HG03175 (cell line): ENCODE results near the gene ATF7IP.

Experiments used
- ATAC-seq: cut with Tn5 transposase; IDR thresholded peaks from one replicate; pipeline ENCODE4 v1.9.1; 2021; ENCODE audit warnings: mild to moderate bottlenecking, moderate library complexity; ENCODE audit not compliant: unreplicated experiment

Gene ATF7IP

DNA sequence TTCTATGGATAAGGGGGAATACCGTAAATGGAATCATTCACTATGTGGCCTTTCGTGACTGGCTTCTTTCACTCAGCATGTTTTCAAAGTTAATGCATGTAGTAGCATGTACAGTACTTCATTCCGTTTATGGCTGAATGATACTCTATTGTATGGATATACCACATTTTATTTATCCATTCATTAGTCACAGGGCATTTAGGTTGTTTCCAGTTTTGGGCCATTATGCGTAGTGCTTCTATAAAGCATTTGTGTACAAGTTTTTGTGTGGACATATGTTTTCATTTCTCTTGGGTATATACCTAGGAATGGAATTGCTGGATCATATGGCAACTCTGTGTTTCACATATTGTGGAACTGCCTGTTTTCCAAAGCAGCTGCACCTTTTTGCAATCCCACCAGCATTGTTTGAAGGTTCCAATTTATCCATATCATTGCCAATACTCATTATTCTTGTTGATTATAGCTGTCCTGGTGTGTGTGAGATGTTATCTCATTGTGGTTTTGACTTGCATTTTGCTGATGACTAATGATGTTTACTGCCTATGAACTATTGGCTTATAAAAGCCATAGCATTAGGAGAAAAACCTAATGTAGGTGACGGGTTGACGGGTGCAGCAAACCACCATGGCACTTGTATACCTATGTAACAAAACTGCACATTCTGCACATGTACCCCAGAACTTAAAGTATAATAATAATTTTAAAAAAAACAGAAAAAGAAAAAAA is 45.5 kb downstream of the ATF7IP start:
- no peak for ATAC-seq

DNA sequence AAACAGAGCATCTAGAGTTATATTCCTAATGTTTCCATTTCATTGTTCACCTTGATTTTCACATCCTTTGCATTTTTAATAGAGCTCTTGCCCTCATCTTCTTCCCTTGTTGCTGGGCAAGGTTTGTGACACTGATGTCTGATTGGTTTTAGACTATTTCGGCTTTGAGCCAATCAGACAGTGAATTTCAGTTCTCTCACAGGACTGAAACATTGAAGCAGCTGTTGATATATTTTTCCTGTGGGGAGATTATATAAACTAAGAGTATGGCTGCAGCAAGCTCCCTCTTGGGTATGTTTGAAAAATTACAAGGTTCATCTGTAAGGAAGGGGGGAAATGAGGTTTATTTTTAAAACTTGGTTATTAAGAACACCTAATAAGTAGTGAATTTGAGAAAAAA is 51.2 kb downstream of the ATF7IP start:
- ATAC-seq: no peak

DNA sequence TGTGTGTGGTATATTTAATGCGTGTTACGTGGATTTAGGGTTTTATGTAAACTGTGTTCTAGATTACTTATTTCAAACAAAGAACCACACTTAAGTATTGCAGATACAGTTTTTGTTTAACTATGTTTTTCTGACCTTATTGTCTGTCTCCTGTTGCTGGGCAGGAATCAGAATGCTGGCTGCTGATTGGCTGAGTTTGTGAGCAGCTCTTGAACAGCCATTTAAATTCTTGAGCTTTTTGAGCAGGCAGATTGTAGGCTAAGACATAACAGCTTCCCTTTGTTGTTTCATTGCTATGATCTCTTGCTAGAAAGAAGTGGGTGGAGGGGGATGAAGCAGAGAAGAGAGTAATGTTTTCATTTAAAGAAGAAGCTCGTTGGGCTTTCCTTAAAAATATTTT is 52.2 kb downstream of the ATF7IP start:
- ATAC-seq: peak; percentile 42

DNA sequence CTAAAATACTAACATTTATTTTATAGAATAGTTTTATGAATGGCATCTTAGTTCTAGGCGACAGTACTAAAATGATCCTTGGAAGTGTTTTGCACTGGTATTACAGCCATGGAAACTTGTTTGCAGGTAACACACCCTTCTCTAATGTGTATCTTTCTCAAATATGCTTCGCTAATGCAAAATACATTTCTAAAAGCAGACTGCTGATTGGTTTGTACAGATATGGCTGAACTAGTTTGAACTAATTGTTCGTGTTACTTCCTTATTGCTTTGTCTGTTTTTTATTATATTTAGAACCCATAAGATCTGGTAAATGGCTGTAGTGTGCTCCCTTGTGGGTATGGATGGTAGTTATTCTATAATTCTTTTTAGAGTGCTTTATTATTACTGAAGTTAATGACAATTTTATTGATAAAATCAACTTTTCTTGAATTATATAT is 53.0 kb downstream of the ATF7IP start:
- no peak for ATAC-seq

DNA sequence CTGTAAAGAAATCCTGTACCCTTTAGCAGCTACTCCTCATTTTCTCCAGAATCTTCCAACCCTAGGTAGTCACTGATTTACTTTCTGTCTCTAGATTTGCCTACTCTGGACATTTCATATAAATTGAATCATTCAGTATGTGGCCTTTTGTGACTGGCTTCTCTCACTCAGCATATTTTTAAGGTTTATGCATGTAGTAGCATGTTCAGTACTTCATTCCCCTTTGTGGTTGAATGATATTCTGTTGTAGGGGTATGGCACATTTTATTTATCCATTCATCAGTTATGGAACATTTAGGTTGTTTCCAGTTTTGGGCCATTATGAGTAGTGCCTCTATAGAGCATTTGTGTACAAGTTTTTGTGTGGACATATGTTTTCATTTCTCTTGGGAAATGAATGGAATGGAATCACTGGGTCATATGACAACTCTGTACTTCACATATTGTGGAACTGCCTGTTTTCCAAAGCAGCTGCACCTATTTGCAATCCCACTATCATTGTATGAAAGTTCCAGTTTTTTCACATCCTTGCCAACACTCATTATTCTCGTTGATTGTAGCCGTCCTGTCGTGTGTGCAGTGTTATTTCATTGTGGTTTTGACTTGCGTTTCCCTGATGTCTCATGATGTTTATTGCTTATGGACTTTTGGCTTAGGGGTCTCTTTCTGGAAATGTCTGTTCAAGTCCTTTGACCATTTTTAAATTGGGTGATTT is 57.2 kb downstream of the ATF7IP start:
- no peak for ATAC-seq

DNA sequence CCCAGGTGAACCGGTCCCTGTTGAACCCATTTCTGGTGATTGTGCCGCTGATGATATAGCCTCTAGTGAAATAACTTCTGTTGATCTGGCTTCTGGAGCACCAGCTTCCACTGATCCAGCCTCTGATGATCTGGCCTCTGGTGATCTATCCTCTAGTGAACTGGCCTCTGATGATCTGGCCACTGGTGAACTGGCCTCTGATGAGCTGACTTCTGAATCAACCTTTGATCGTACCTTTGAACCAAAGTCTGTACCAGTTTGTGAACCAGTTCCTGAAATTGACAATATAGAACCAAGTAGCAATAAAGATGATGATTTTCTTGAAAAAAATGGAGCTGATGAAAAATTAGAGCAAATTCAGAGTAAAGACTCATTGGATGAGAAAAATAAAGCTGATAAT is 59.1 kb downstream of the ATF7IP start:
- no peak for ATAC-seq

DNA sequence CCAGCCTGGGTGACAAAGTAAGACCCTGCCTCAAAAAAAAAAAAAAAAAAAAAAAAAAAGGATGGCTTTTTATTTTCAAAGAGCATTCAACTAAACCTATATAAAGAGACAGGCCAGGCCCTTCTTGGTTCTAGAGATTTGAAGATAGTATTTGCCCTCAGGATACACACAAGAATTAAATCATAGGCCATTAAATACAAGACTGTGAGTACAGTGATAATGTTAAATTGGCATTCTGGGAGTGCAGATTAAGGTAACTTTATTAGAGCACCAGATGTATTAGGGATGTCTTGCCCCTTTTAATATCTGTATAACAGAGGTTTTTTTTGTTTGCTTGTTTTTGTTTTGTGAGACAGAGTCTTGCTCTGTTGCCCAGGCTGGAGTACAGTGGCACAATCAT is 61.3 kb downstream of the ATF7IP start:
- ATAC-seq: no peak

DNA sequence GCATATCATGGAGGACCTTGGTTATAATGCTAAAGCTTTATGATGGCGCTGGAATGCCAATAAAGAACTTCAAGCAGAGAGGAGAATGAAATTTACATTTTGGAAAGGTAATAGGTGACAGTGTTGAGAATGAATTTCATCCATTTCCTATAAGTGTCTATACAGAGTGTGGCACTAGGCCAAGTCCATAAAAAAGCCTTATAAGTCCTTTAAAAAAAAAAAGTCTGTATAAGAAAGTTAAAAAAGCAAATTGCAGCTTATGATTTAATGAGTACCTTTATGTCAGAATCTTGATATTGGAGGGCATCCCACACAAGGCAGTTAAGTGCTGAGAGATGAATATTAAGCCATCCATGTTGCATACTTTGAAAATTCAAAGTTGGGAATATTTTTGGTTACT is 62.4 kb downstream of the ATF7IP start:
- ATAC-seq: no peak

DNA sequence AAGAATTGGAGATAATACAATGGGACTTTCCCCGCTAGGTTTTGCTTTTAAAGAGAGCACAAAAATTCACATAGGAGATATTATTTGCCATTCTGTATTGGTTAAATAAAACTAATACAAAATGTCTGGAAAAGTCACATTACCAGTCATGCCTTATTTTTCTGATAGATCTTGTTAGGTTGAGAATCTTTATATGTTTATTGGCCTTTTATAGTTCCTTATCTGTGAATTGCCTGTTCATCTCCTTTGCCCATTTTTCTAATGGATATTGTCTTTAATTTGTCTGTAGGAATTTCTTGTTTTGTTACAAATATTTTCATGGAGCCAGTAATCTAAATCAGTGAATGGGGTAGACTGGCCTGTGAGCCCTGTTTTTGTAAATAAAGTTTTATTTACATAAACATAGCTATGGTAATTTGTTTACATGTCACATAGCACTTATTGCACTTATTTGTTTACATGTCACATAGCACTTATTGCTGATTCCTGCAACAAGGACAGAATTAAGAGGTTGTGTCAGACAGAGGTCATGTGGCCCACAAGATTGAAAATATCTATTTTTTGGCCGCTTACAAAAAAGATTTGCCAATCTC is 65.0 kb downstream of the ATF7IP start:
- no peak for ATAC-seq

DNA sequence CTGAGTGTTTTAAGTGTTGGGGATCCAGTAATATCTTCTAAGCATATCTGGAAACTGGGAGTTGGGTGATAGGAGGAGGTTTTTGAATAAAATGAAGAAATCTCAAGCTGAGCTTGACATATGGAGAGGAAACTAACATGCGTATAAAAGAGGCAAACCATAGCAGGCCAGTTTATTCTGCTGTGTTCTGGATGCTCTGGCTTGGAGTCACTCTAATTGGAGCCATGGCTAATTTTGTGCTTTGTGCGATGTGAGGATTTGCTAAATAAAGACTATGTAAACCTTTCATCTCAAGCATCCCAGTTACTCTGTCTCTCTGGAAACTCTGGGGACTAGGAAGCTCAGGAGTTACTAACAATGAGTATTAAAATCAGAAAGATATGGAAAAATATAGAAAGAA is 66.5 kb downstream of the ATF7IP start:
- no peak for ATAC-seq

DNA sequence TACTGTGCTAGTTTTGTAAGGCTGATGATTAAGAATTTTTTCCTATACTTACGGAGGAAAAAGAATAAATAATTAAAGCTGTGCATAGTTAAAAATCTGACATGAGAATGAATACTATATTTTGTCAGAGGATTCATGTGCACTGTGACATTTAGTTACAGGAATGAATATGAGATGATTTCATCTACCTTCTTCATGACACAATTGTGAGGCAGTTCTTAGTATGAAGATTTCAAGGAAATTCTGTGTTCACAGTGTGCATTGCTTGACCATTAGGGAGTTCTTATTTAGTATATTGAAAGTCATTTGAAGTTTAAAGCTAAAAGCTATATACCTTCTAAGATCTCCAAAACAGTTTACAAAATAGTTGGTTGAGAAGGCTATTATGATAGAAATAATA is 70.1 kb downstream of the ATF7IP start:
- ATAC-seq: no peak

DNA sequence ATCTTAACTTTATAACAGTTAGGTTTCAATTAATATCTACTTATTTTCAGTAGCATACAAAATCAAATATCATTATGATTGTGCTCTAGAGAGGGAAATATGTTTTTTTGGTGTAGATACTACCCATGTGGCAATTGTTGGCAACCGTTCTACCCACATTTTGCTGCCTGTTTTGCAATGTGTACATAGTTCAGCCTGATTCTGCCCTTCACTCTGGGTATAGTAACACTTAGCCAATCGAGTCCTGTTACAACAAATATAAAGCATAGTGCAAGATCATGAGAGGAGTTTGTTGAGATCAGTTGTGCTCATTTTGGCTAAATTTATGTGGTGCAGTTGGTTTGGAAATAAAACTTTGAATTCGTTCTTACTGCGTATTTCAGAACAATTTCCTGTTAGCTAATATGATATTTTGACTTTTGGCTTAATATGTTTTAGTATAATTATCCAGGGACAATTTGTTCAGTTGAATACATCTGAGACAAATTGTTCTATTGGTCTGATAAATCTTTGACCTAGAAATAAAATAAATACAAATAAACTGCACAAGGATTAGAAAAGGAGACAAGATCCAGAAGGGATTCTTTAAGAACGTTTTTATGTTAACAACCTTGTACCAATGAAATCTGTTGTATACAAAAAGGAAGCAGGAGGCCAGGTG is 76.9 kb downstream of the ATF7IP start:
- no peak for ATAC-seq

DNA sequence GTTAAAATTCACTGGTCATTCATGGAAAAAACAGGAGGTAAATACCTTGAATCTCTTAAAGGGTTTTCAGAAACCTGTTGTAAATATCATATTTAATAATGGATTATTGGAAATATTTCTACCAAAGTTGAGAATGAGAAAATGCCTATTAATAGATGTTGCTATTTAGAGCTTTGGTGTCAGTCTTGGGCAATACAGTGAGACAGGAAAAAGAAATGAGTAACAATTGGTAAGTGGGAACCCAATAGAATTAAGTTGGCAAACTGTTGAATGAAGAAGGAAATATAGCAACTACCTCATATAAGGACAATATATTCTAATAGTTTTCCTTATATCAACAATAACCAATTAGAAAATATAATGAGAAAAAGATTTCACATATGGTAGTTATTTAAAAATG is 78.0 kb downstream of the ATF7IP start:
- ATAC-seq: no peak

DNA sequence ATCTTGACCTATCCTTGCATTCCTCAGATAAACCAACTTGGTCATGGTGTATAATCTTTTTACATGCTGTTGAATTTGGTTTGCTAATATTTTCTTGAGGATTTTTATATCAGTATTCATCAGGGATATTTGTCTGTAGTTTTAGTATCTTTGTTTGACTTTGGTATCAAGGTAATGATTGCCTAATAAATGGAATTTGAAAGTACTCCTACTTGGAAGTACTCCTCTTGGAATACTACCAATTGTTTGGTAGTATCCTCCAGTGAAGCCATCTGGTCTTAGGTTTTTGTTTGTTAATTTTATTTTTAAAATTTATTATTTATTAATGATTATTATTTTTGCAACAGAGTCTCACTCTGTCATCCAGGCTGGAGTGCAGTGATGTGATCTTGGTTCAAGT is 85.0 kb downstream of the ATF7IP start:
- no peak for ATAC-seq

DNA sequence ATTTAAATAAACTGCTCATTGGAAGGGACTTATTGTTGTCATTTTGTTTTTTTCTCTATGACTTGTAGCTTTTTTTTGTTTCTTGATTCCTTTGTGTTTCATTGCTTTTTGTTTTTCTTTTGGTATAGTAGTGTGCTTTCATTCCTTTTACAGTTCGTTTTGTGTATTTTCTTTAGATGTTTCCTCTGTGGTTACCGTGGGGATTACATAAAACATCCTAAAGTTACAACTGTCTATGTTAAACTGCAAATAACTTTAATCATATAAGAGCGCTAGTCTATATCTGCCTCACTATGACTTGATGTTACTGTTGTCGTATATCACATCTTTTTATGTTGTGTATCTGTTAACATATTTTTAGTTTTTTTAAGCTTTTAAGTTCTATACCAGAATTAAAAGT is 86.9 kb downstream of the ATF7IP start:
- ATAC-seq: no peak

DNA sequence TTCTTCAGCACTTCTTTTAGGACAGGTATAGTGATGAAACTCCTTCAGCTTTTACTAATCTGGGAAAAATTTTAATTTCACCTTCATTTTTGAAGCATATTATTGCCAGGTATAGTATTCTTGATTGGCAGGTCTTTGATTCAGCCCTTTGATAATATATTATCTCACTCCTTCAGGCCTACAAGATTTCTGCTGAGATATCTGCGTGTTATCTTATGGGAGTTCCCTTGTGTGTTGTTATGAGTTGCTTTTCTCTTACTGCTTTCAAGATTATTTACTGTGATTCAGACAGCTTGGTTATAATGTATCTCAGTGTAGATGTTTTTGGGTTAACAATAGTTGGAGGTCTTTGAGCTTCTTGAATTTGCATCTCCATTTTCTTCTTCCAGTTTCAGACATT is 87.4 kb downstream of the ATF7IP start:
- ATAC-seq: no peak

DNA sequence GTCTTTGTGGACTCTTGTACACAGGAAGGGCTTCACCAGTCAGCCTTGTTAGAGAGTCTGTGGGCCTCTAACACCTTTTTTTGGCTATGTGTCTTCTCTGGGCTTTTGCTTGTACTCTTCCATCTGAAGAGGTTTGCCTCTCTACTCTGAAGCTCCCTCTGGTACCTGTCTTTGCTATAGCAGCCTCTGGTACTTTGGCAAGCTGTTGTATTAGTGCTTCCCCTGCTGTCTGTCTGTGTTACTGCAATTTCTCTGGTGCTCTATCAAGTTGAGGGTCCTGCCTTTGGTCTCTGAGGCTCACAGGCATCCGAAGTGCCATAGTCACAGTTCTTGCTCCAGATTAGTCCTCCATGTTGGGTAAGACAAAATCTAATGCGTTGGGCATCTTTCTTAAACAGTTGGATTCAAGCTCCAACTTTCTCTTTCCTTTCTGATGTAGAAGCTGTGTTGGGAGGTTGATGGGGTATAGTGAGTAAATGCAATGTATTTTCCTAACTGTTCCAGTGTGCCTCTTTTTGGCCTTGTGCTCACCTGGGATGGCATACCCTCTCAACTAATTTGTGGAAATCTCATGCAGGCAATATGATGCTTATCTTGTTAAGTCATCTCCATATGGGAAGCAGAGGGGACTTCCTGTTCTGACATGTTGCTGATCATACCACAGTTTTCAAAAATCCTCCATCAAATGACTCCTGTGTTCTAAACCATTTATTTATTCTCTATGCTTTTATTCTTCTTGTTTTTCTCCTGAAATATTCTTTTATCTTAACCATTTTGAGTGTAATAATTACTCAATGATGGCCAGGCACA is 88.8 kb downstream of the ATF7IP start:
- ATAC-seq: peak; percentile 65

DNA sequence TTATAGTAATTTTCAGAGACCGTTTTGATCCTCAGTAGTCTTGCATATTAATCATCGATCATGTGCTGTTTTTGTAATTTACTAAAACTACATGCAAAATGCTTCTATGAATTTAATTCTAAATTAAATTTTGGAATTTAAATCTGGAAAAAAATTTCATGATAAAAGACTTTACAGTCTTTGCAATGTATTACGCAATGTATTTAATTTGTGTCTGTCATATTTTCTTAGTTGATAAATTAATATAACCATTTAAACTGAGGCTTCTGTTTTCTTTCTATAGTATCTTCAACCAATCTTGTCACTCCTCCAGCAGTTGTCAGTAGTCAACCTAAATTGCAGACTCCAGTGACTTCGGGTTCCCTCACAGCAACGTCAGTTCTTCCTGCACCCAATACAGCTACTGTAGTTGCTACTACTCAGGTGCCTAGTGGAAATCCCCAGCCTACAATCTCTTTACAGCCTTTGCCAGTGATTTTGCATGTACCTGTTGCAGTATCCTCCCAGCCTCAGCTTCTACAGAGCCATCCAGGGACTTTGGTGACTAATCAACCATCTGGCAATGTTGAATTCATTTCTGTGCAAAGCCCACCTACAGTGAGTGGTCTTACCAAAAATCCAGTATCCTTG is 94.8 kb downstream of the ATF7IP start:
- no peak for ATAC-seq

DNA sequence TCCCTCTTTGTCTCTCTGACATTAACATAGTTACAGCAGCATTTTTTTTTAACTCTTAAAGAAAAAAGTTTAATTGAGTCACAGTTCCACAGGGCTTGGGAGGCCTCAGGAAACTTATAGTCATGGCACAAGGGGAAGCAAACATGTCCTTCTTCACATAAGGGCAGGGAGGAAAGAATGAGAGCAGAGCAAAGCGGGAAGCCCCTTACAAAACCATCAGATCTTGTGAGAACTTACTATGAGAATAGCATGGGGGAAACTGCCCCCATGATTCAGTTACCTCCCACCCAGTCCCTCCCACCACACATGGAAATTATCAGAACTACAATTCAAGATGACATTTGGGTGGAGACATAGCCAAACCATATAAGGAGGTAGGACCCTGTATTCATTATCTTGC is 106.0 kb downstream of the ATF7IP start:
- ATAC-seq: no peak

DNA sequence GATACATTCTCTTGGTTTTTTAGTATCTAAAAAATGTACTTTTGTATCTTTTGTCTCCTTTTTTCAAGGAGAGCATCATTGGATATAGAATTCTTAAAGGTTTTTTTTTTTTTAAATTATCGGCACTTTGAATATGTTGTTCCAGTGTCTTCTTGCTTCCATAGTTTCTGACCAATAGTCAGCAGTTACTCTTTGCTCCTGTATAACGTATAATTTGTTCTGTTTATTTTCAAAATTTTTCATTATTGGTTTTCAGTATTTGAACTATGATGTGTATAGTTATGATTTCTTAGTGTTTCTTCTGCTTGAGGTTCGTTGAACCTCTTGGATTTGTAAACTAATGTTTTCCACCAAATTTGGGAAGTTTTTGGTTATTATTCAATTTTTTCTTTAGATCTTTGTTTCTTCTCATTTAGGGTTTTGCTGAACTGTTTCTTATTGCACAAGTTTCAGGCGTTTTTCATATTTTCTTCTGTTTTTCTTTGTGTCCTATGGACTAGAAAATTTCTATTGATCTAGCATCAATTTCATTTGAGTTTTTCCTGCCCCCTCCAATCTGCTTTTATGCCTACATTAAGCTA is 108.3 kb downstream of the ATF7IP start:
- no peak for ATAC-seq
